ENCODE measurements around the gene ZSWIM1. TPM values are rescaled to one million over a fixed set of nuclear protein-coding genes. Genes with fewer than 3 reads are reported as not detected.

The ZSWIM1 gene
- total RNA-seq, 1 experiment from 2014 or later = 13.4 TPM

- intact Hi-C loops (cut with micrococcal nuclease; ENCODE audit: unreplicated experiment) = no loop called here
- DNase-seq (ENCODE audit: low read depth, low spot score) (no peak), ATAC-seq (no peak)
- no TSS peak for BruUV-seq (replicated peaks)
- no peak for TF ChIP-seq TCF7L2 (IDR thresholded peaks at IDR 0.05; ENCODE audit: low read depth, low read length)
- Histone ChIP-seq H3K36me3 (ENCODE audit: control insufficient read depth, insufficient read depth, low read length) (no peaks in the 10 kb centered on the region), H3K9me3 (ENCODE audit: control insufficient read depth, insufficient read depth, low read depth, low read length) (no peaks in the 10 kb centered on the region), H3K4me1 (ENCODE audit: control insufficient read depth, insufficient read depth, low read length) (peaks cover 18% of the 10 kb centered on the region), H3K4me3 (ENCODE audit: low read depth in 2 of 2, low read length in 2 of 2) (no peak overlapping the region), H3K27me3 (ENCODE audit: control insufficient read depth, insufficient read depth, low read length) (no peaks in the 10 kb centered on the region), H3K27ac (ENCODE audit: low read length) (no peak overlapping the region)
- ChIA-PET CTCF (no interaction called here), POLR2A (no interaction called here)
- in situ Hi-C loops (cut with HindIII; ENCODE audit: low pct_unique_long_range_greater_than_20kb, low sequenced_read_pairs) = no loop called here
These were observed 32.1 kb downstream of the ZSWIM1 start for GRCh38 chr20:45913116-45913515.

GRCh38 chr20:45917790-45918141 is 36.7 kb downstream of the ZSWIM1 start:
- intact Hi-C loops (cut with micrococcal nuclease; ENCODE audit: unreplicated experiment) = no loop called here
- TF ChIP-seq TCF7L2 (IDR thresholded peaks at IDR 0.05; ENCODE audit: low read depth, low read length) (no peak), POLR2AphosphoS5 (IDR thresholded peaks at IDR 0.05; ENCODE audit: low read depth, low read length) (no peak), SIN3A (IDR thresholded peaks at IDR 0.05; ENCODE audit: borderline replicate concordance, insufficient read depth, low read depth, low read length) (no peak)
- TF ChIP-seq, protein P1, sequence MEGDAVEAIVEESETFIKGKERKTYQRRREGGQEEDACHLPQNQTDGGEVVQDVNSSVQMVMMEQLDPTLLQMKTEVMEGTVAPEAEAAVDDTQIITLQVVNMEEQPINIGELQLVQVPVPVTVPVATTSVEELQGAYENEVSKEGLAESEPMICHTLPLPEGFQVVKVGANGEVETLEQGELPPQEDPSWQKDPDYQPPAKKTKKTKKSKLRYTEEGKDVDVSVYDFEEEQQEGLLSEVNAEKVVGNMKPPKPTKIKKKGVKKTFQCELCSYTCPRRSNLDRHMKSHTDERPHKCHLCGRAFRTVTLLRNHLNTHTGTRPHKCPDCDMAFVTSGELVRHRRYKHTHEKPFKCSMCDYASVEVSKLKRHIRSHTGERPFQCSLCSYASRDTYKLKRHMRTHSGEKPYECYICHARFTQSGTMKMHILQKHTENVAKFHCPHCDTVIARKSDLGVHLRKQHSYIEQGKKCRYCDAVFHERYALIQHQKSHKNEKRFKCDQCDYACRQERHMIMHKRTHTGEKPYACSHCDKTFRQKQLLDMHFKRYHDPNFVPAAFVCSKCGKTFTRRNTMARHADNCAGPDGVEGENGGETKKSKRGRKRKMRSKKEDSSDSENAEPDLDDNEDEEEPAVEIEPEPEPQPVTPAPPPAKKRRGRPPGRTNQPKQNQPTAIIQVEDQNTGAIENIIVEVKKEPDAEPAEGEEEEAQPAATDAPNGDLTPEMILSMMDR (IDR thresholded peaks at IDR 0.05) = no peak
- TF ChIP-seq, protein P2, sequence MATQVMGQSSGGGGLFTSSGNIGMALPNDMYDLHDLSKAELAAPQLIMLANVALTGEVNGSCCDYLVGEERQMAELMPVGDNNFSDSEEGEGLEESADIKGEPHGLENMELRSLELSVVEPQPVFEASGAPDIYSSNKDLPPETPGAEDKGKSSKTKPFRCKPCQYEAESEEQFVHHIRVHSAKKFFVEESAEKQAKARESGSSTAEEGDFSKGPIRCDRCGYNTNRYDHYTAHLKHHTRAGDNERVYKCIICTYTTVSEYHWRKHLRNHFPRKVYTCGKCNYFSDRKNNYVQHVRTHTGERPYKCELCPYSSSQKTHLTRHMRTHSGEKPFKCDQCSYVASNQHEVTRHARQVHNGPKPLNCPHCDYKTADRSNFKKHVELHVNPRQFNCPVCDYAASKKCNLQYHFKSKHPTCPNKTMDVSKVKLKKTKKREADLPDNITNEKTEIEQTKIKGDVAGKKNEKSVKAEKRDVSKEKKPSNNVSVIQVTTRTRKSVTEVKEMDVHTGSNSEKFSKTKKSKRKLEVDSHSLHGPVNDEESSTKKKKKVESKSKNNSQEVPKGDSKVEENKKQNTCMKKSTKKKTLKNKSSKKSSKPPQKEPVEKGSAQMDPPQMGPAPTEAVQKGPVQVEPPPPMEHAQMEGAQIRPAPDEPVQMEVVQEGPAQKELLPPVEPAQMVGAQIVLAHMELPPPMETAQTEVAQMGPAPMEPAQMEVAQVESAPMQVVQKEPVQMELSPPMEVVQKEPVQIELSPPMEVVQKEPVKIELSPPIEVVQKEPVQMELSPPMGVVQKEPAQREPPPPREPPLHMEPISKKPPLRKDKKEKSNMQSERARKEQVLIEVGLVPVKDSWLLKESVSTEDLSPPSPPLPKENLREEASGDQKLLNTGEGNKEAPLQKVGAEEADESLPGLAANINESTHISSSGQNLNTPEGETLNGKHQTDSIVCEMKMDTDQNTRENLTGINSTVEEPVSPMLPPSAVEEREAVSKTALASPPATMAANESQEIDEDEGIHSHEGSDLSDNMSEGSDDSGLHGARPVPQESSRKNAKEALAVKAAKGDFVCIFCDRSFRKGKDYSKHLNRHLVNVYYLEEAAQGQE (IDR thresholded peaks at IDR 0.05; ENCODE audit: insufficient read depth in 1 of 2, low read depth in 2 of 2, low read length in 1 of 2) = no peak
- H3K4me3 ChIP-seq (ENCODE audit: low read depth in 2 of 2, low read length in 2 of 2) = no peak overlapping the region
- H3K27ac ChIP-seq (ENCODE audit: low read length) = no peak overlapping the region
- no peak for ATAC-seq
- no peaks in the 10 kb centered on the region for H3K36me3 ChIP-seq (ENCODE audit: control insufficient read depth, insufficient read depth, low read length)
- no peaks in the 10 kb centered on the region for H3K4me1 ChIP-seq (ENCODE audit: control insufficient read depth, insufficient read depth, low read length)
- BruUV-seq (replicated peaks) = no TSS peak
- in situ Hi-C loops (cut with HindIII; ENCODE audit: low pct_unique_long_range_greater_than_20kb, low sequenced_read_pairs) = no loop called here
- ChIA-PET CTCF (no interaction called here), POLR2A (interaction anchor here (0.8 kb wide), 1 partner anchor 19 kb away, joined by 3 read pairs; no protein-coding TSS in a partner anchor)
- H3K27me3 ChIP-seq (ENCODE audit: control insufficient read depth, insufficient read depth, low read length) = no peaks in the 10 kb centered on the region
- no peaks in the 10 kb centered on the region for H3K9me3 ChIP-seq (ENCODE audit: control insufficient read depth, insufficient read depth, low read depth, low read length)
- no peak for DNase-seq (ENCODE audit: low read depth, low spot score)

- TF ChIP-seq, protein P2 (IDR thresholded peaks at IDR 0.05; ENCODE audit: insufficient read depth in 1 of 2, low read depth in 2 of 2, low read length in 1 of 2) = no peak
- TF ChIP-seq, protein P1 (IDR thresholded peaks at IDR 0.05) = no peak
- no peak for TF ChIP-seq SIN3A (IDR thresholded peaks at IDR 0.05; ENCODE audit: borderline replicate concordance, insufficient read depth, low read depth, low read length)
- TF ChIP-seq TCF7L2 (IDR thresholded peaks at IDR 0.05; ENCODE audit: low read depth, low read length) = no peak
- TF ChIP-seq POLR2AphosphoS5 (IDR thresholded peaks at IDR 0.05; ENCODE audit: low read depth, low read length) = no peak
- Histone ChIP-seq H3K36me3 (ENCODE audit: control insufficient read depth, insufficient read depth, low read length) (no peaks in the 10 kb centered on the region), H3K4me3 (ENCODE audit: low read depth in 2 of 2, low read length in 2 of 2) (no peak overlapping the region), H3K9me3 (ENCODE audit: control insufficient read depth, insufficient read depth, low read depth, low read length) (no peaks in the 10 kb centered on the region), H3K27ac (ENCODE audit: low read length) (no peak overlapping the region), H3K4me1 (ENCODE audit: control insufficient read depth, insufficient read depth, low read length) (no peaks in the 10 kb centered on the region), H3K27me3 (ENCODE audit: control insufficient read depth, insufficient read depth, low read length) (no peaks in the 10 kb centered on the region)
- intact Hi-C loops (cut with micrococcal nuclease; ENCODE audit: unreplicated experiment) = no loop called here
- no TSS peak for BruUV-seq (replicated peaks)
- DNase-seq (ENCODE audit: low read depth, low spot score) (no peak), ATAC-seq (no peak)
- in situ Hi-C loops (cut with HindIII; ENCODE audit: low pct_unique_long_range_greater_than_20kb, low sequenced_read_pairs) = no loop called here
- POLR2A ChIA-PET = interaction anchor here (0.8 kb wide), 1 partner anchor 19 kb away, joined by 3 read pairs; no protein-coding TSS in a partner anchor
- CTCF ChIA-PET = no interaction called here
These were observed 37.2 kb downstream of the ZSWIM1 start for GRCh38 chr20:45918182-45918737.

All from Panc1 (cell line).